Left ventricle myocardium superior (tissue), 1 donor: ENCODE data around the gene ANO6. TPM values are rescaled to one million over a fixed set of nuclear protein-coding genes. Genes with fewer than 3 reads are reported as not detected.
A peak's percentile ranks its signal among the peaks of the same experiment; 100 is the strongest.
"Not testable (repeated sequence)": the region's sequence is repeated elsewhere in the genome, so short reads cannot be mapped to it uniquely, and the experiment has no call there.

Source experiments
- ATAC-seq: fragments of 200-7000 bp; cut with Tn5 transposase; one replicate; pipeline ENCODE4 v1.9.1; 2020; ENCODE audit warnings: mild to moderate bottlenecking, moderate library complexity
- DNase-seq: peaks from one replicate; pipeline ENCODE4 v3.0.0-alpha.2; 2020
- intact Hi-C: fragments of 100-400 bp; cut with micrococcal nuclease; formaldehyde crosslinking; loops from one replicate; pipeline ENCODE4 v1.11.0; 2022
- total RNA-seq: library from RNA; stranded (reverse); fragmentation: NEBNext Ultra II Directional; extraction: Animal tissue kit (Norgen Biotek cat#: 25700); gene quantifications from one replicate; pipeline ENCODE4 v1.2.1, GENCODE V29; 2021
- donor health status: DM: no; HTN: yes; CAD: no; lungs with severe emphysema.

ANO6 gene
- total RNA-seq, 1 donor from 2014 or later: 44.9 TPM

DNA sequence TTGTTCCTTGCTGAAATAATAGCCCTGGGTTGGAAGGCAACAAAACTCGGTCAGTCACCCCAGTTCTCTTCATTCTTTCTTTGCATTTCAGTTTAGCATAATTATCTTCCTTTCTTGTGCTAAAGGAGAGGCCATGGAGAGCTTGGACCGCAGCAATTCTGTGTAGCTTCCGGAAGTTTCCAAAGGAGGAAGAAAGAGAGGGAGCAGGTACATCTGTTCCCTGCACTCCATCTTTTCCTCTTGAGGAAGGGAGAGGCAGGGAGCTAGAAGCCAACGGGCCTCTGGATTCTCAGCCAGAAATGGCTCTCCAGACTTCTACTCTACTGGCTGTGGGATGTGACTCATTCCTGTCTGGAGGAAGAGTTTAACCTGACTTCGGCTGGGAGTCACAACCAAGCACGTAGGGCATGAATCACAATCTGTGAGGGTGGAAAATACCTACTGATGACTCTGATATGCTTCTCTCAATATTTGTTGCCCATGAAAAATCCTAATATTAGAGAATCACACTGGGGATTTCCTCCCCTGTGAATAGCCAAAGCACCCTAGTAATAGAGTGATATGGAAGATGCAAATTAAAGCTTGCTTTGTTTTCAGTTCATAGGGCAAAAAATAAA is 17.0 kb downstream of the ANO6 start:
- DNase-seq (no peak), ATAC-seq (peak; percentile 67)
- intact Hi-C loops: no loop called here

DNA sequence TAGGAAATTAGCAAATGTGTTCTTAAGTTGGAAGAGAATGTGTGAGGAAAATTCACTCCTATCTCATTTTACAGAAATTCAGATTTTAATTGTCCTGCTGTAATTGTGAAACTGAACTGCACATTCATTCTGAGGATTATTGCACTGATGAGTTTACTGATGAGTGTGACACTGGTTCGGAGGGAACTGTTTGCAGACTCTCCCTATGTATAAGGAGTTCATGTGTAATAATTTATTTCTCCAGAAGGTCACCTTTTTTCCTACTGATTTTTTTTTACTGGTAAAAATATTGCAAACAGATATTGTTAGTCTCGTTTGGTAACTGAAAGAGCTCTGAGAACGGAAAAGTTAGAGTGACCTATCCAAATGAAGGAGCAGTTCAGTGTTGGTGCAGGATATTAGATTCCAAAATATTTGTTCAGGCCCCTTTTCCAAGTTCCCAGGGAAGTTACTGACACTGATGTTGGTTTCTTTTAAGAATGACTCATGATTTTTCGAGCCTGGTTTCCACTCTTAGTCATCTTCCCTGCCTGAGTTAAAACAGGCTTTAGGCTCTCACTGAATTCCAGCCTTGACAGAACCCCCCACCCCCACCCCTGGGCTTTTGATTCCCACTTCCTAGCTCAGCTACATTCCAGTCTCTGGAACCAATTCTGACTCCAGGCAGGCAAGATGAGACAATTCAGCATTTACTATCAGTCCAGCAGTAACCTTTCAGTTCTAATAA is 18.4 kb downstream of the ANO6 start:
- ATAC-seq (peak; percentile 87), DNase-seq (no peak)
- intact Hi-C loops: no loop called here

DNA sequence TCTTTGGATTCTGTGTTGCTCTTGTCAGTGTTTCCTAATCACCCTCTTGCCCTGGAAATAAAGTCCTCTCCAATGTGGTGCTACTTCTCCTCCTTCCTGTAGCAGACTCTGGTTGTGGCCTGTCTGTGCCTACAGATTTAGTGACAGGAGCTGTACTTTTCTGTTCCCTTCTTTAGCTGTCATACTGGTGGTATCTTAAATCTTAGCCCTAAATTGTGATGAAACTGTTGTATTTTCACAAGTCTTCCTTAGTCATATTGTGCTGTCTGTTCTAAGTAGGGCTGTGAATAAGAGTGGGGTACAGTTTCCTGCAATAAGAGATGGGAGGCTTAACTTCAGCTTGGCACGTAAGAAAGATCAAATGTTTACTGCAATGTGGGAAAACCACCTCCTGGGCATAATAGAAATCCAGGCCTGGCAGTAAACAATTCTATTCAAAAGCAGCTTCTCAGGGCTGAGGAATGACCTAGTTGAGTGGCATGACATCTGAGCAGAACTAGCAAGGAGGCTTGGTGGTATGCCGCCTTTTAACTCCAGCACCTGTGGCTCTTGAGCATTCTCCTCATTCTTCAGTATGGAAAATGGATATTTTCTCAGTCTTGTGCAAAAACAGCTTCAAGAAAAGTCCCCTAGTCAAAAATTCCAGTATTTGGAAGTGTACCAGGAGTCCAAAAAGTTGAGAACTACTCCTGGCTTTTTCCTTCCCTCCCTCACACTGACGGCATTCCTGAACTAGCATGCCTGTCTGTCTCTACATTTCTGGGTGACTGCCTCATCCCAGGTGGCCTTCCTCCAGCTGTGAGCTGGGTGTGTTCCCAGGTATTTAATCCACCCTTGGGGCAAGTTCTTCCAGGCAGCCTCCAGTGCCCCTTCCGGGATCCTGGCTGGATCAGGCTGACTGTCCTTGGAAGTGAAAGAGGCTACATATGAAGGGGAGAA is 19.5 kb downstream of the ANO6 start:
- ATAC-seq: peak; percentile 50
- no peak for DNase-seq
- intact Hi-C loops: no loop called here

DNA sequence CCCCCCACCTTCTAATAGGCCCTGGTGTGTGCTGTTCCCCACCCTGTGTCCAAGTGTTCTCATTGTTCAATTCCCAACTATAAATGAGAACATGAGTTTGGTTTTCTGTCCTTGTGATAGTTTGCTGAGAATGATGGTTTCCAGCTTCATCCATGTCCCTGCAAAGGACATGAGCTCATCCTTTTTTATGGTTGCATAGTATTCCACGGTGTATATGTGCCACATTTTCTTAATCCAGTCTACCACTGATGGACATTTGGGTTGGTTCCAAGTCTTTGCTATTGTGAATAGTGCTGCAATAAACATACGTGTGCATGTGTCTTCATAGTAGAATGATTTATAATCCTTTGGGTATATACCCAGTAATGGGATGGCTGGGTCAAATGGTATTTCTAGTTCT is 20.5 kb downstream of the ANO6 start:
- ATAC-seq, intact Hi-C loops: not testable (repeated sequence)

DNA sequence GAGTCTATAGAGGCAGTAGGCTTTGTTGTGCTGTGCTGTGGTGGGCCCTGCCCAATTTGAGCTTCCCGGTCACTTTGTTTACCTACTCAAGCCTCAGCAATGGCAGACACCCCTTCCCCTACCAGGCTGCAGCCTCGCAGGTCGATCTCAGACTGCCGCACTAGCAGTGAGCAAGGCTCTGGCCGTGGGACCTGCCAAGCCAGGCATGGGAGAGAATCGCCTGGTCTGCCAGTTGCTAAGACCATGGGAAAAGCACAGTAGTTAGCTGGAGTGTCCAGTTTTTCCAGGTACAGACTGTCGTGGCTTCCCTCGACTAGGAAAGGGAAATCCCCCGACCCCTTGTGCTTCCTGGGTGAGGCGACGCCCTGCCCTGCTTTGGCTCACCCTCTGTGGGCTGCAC is 26.3 kb downstream of the ANO6 start:
- intact Hi-C loops: no loop called here
- DNase-seq: no peak
- ATAC-seq: no peak

More for the DNA sequence above, 20.5 kb downstream of the ANO6 start:
- not testable (repeated sequence) for DNase-seq

DNA sequence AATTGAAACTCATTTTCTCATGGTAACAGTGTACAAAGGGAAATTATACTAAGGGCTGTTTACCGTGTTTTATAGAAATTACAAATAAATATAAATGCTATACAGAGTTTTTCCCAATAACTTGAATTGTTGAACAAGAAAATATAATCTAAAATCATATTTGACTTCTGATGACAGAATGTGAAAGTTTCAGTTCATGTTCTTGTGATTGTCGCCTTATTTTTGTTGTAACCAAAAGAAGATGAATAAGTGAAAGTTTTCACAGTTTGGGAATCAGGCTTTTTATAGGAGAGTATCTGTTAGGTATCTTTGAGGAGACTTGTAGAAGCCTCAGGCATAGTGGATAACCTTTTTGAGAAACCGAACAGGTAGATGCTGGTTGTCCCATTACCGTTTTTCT is 28.1 kb downstream of the ANO6 start:
- no peak for ATAC-seq
- no peak for DNase-seq
- intact Hi-C loops: no loop called here

DNA sequence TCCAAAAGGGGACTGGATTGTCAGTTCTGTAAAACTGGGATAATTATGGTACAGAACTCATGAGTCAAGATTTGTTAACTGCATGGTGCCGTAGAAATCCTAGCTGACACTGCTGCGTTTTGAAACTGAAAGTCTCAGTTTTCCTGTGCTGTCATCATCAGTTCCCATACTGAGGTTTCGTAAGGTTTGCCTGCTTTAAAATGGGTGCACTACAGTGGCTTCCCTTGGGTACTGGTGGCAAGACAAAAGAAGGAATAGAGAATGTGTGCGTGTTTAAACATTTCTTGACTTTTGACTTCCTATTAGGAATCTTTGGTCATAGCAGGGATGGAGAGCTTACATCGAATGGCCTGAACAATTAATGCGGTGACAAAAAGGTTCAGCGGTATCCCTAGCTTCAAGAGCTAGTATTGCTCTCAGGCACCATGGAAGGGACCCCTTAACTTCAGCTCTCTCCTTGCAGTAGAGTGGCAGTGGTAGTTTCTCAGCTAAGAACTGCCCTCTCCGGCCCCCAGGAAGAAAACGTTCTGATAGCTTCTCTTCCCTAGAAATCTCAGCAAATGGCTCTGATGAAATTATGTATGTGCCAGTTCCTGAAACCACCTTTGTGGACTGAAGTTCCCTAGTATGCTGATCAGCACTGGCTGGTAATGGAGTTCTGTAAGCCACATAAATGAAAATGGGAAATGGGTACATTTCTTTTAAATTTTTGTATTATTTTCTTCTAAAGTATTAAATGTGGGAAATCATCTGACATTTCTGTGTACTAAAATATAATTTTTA is 28.9 kb downstream of the ANO6 start:
- no peak for DNase-seq
- ATAC-seq: peak; percentile 64
- intact Hi-C loops: no loop called here

DNA sequence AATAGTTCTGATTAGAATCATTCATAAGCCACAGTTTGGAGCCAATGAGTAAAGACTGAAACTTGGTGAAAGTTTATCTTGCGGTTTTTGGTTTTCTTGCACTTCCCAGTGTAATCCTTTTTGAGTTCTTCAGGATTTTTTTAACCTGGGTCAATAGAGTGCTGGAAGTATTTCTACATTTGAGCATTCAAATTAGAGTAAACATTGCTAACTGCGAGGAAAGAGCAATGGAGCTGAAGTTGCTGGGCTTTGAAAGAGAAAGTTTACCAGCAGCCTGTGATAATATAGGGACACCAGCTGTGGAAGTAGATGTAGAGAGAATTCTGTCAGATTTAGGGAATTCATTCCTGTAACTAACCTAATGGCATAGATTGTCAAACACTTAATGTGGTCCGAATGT is 30.3 kb downstream of the ANO6 start:
- ATAC-seq (no peak), DNase-seq (no peak)
- intact Hi-C loops: no loop called here

DNA sequence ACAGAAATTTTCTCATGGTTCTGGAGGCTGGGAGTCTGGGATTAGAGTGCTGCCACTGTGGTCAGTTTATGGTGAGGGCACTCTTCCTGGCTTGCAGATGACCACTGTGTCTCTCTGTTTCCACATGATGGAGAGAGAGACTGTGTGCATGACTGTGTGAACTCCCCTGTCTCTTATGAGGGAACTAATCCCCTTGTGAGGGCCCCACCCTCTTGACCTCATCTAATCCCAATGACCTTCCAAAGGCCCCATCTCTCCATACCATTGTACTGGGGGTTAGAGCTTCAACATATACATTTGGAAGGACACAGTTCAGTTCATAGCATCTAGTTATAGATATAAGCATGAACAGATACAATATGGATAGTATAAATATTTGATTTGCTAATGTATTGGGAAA is 31.7 kb downstream of the ANO6 start:
- no peak for ATAC-seq
- intact Hi-C loops: no loop called here
- DNase-seq: no peak

DNA sequence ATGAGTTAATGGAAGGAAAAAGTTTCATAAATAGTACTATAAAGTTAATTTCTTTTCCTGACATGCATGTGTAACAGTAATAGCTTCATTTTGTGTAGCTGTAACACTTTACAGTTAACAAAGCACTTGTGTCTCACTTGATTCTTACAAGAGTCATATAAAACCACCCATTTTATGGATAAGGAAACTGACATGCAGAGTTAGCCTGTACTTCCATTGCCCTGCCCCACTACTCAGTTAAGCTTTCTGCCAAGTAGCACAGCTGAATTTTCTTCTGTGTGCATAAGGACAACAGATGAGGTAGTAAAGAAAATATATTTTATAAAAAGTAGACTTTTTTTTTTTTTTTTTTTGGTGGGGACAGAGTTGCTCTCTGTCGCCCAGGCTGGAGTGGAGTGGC is 32.2 kb downstream of the ANO6 start:
- ATAC-seq (no peak), DNase-seq (no peak)
- intact Hi-C loops: no loop called here

DNA sequence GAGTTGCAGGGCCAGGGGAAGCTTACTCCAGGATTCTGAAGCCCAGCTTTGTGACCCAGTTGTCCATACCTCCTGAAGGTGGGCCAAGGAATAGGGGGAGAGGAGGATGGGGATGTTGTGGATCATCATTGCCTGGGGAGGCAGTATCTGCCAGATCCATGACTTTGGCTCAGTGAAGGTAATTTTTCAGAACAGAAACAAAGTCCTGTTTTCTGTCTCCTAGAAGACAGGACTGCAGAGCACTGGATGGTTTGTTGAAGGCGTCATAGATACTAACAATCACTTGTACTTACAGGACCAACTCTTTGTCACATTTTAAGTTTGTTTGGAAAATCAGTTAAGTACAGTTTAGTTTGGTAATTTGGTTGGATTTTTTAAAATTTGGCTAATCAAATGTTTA is 38.4 kb downstream of the ANO6 start:
- DNase-seq: no peak
- no peak for ATAC-seq
- intact Hi-C loops: no loop called here

DNA sequence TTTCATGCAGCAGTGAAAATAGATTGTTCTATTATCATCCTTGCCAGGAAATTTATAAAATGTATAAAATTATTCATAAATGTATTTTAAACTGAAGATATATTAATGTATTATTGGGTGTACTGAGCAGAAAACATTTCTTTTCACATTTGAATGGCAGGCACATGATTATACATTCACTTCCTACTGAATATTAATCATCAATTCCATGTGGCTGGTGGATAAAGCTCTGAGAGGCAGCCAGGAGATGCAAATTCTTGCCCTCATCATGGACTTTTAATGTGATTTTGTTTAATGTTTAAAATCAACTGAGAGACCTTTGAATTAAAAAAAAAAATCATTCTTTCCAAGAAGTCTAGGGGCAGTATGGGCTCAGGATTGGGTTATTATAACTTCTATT is 40.8 kb downstream of the ANO6 start:
- intact Hi-C loops: no loop called here
- DNase-seq (no peak), ATAC-seq (no peak)

DNA sequence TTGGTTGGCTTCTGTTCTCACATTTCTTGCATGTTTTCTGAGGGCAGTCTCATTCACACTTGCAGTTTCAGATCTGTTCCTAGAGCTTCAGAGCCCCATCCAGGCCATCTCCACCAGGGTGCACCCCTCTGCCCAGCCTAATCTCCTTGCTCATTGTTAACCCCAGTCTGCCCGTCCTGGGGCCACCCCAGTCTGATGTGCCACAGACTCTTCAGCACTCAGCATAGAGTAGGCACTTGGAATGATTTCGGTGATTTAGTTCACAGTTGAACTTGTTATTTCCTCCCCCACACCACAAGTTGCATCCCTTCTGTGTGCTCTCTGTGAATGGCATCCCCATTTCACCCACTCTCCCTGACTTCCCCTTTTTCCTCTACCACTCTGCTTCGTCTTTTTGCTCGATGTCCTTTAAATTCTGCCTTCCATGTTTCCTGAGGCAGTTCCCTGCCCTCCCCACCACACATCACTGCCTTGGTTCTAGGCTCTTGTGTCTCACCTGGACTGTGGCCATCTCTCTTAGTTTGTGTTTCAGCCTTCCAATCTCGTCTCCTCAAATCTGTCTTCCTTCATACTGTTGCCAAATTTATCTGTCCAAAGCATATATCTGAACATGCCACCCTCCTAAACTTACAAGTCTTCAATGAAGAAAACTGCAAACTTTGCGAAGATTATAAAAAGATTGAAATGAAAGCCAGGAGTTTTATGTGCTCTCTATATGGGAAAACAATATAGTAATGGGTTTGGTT is 41.5 kb downstream of the ANO6 start:
- intact Hi-C loops: no loop called here
- ATAC-seq (no peak), DNase-seq (no peak)

DNA sequence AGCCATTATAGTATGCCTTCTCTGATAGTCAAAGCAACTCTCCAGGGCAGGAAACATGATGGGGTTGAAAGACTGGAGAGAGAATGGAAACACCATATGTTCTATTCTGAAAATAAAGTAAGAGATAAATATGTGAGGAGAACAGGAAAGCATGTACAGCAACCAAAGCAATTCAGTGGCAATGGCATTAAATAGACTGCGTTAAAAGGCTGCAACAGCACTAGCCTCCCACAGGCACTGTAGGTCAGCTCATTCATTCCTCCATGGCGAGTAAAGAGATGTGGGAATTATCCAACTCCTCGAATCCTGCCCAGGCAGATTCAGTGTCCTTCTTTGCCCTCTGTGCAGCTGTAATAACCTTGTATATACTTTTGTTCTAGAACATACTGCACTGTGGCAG is 43.8 kb downstream of the ANO6 start:
- DNase-seq (no peak), ATAC-seq (peak; percentile 42)
- intact Hi-C loops: no loop called here

DNA sequence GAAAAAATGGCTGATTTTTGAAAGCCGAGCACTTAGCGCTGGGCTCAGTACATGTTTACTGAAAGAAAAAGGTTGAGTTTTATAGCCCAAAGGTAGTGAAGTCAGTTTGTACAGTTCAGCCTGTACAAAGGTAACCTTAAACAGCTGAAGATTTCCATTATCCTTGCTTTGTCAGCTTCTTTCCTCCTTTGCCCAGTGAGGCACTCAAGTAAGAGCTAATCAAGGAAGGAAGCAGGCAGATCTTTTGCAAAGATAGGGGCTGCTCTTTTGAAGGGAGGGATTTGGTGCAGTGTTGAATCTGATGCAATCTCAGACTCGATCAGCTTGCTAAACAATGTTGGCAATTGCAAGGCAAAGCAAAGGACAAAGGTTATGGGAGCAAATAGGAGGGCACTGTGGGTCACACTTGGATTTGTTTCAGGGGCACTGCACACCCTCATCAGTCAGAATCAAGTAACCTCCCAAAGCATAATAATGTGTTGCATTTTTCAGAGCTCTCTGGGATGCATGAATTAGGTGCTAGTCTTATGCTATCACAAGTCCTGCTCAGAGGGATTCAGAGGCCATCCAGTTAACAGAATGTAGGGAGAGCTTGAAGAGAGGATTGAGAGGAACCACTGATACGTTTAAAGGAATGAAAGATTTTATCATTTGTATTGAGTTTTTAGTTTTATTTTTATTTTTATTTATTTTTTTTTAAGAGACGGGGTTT is 44.4 kb downstream of the ANO6 start:
- no peak for DNase-seq
- peak; percentile 26 for ATAC-seq
- intact Hi-C loops: no loop called here

DNA sequence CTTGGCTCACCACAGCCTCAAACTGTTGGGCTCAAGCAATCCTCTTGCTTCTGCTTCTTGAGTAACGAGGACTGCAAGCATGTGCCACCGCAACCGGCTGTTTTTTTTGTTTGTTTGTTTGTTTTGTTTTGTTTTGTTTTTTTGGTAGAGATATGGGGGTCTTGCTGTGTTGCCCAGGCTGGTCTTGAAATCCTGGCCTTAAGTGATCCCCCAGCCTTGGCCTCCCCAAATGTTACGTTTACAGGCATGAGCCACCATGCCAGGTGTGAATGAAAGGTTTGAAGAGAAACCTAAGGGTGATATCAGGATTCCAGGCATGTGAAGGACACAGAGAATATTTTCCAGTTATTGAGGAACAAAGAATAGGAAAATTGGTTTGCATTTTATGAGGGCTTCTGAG is 45.0 kb downstream of the ANO6 start:
- ATAC-seq: no peak
- intact Hi-C loops: no loop called here

DNA sequence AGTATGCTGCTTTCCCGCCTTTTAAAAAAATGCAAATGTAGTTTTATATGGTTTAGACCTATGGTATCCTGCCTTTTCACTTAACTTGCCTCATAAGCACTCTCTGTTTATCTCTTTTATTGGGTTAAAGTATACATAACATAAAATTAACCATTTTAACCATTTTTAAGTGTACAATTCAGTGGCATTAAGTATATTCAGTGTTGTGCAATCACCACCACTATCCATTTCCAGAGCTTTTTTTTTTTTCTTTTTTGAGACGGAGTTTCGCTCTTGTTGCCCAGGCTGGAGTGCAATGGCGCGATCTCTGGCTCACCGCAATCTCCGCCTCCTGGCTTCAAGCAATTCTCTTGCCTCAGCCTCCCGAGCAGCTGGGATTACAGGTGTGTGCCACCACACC is 46.3 kb downstream of the ANO6 start:
- DNase-seq, ATAC-seq, intact Hi-C loops: not testable (repeated sequence)

More for the DNA sequence above, 45.0 kb downstream of the ANO6 start:
- DNase-seq: no peak

DNA sequence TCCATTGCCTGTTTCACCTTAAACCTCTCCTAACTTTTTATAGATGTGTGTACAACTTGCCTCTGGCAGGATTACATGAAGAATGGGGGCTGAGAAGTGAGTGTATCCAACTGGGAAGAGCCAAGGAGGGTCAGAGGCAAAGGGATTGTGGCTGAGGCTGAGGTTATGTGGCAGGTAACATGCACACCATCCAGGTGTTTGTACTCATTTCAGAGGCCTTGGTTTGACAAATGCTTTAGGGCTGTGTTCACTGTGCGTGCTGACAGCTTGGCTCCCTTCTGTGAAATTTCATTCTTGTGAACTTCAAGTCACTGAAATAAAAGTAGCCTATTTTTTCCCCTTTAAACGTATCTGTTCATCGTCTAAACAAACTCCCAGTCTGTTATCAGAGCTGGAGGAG is 47.7 kb downstream of the ANO6 start:
- intact Hi-C loops: no loop called here
- ATAC-seq: peak; percentile 13
- DNase-seq: no peak
